HT-29 (cell line): ENCODE measurements around the gene CLK1. TPM values are rescaled to one million over a fixed set of nuclear protein-coding genes. Genes with fewer than 3 reads are reported as not detected.
A peak's percentile ranks its signal among the peaks of the same experiment; 100 is the strongest.

Source experiments
- DNase-seq: peaks from one replicate; pipeline ENCODE4 v3.0.0-alpha.2; 2015; ENCODE audit warnings: low spot score
- small RNA-seq: library from RNA; depleted of rRNA; stranded (forward); fragments of <200 nt; gene quantifications from one replicate; pipeline ENCODE3, GENCODE V24; 2014
- total RNA-seq: library from RNA; depleted of rRNA; stranded (reverse); fragments of >200 nt; shearing (Covaris generic); gene quantifications from 2 replicates; pipeline ENCODE4 v1.2.3, GENCODE V29; 2014; rRNA removed

CLK1 gene
- total RNA-seq, 1 experiment from 2014 or later, result 39.1 TPM

GRCh38 chr2:200811333-200812121, 52.9 kb downstream of the CLK1 start, which contains the start of gene BZW1:
Gene BZW1, plus strand, starts transcription at chr2:200811910. Its CDS starts 1,308 bp downstream, at chr2:200813218.
- peak; percentile 98 for DNase-seq

- no peak for DNase-seq
Observed at GRCh38 chr2:200810998-200811332, 53.5 kb downstream of the CLK1 start.

GRCh38 chr2:200810252-200810997, 54.0 kb downstream of the CLK1 start:
- DNase-seq, result peak; percentile 45

GRCh38 chr2:200809506-200810251, 54.8 kb downstream of the CLK1 start:
- DNase-seq, result no peak

Small RNA genes within 50 kb of the gene (small RNA-seq; reads per million reads assigned to genes)
- gene RF00019 (not detected), gene RNA5SP115 (0.29 reads per million), gene RNU6-312P (not detected), gene RNU6-31P (not detected), gene RNU6-762P (not detected)

Other genes starting within 250 kb of the CLK1 start
- 121 and 152 TPM in 2 replicates for gene BZW1, start 52.7 kb downstream of the CLK1 start, total RNA-seq
- gene PPIL3, start 24.4 kb upstream of the CLK1 start, total RNA-seq, result 18.5 and 27.4 TPM in 2 replicates
- 31.6 and 38.3 TPM in 2 replicates for gene NIF3L1, start 24.7 kb upstream of the CLK1 start, total RNA-seq
- gene ORC2, start 99.0 kb upstream of the CLK1 start, total RNA-seq, result 8.8 and 11.0 TPM in 2 replicates
- gene HYCC2, start 207.0 kb upstream of the CLK1 start, total RNA-seq, result 2.8 and 4.0 TPM in 2 replicates
- gene NDUFB3, start 207.3 kb upstream of the CLK1 start, total RNA-seq, result 75.3 and 82.9 TPM in 2 replicates